ENCODE results near the gene TCTN1. TPM values are rescaled to one million over a fixed set of nuclear protein-coding genes. Genes with fewer than 3 reads are reported as not detected.

The TCTN1 gene
- total and polyA plus RNA-seq, 9 of the 15 experiments (the other 6 are each of a cell fraction or from before 2014, with no cell fraction given): 0.32 to 12.5 (median 4.0) TPM

- TF ChIP-seq PBX2 (CRISPR knock-in tag; IDR thresholded peaks at IDR 0.05; ENCODE audit: low read depth) (peak; percentile 30; the same call in 1 of the 2 replicates), PBX2 (tag; conservative IDR thresholded peaks at IDR 0.05; ENCODE audit: low read depth) (no peak), ATF4 (CRISPR knock-in tag; IDR thresholded peaks at IDR 0.05) (no peak), PURB (CRISPR knock-in tag; IDR thresholded peaks at IDR 0.05; ENCODE audit: low read depth) (no peak), ZC3H8 (IDR thresholded peaks at IDR 0.05) (no peak), PTBP1 (IDR thresholded peaks at IDR 0.05; ENCODE audit: low read depth, low read length) (no peak), RBFOX2 (IDR thresholded peaks at IDR 0.05; ENCODE audit: low read depth, low read length) (peak; percentile 91), USF2 (CRISPR knock-in tag; IDR thresholded peaks at IDR 0.05) (no peak), ETV5 (CRISPR knock-in tag; IDR thresholded peaks at IDR 0.05; ENCODE audit: low read depth) (peak; percentile 52), CEBPG (CRISPR knock-in tag; IDR thresholded peaks at IDR 0.05) (no peak), CEBPG (tag; conservative IDR thresholded peaks at IDR 0.05 in 1 of 2, IDR thresholded peaks at IDR 0.05 in 1 of 2) (no peak), CBFB (CRISPR knock-in tag; IDR thresholded peaks at IDR 0.05) (peak; percentile 86; the same call in 1 of the 2 replicates), MEF2A (IDR thresholded peaks at IDR 0.05; ENCODE audit: control insufficient read depth, low read depth, low read length) (no peak), ELF2 (CRISPR knock-in tag; IDR thresholded peaks at IDR 0.05) (peak; percentile 17; the same call in 1 of the 2 replicates), ZNF146 (CRISPR knock-in tag; IDR thresholded peaks at IDR 0.05; ENCODE audit: unreplicated experiment) (no peak), NEUROD1 (IDR thresholded peaks at IDR 0.05; ENCODE audit: borderline replicate concordance, low read depth, low read length, partially characterized antibody) (peak; percentile 64), MAX (CRISPR knock-in tag; IDR thresholded peaks at IDR 0.05) (peak; percentile 77; the same call in 1 of the 2 replicates)
These were observed at the start of gene TCTN1 (continued) for GRCh38 chr12:110613771-110614684.
